Sigmoid colon (tissue), 7 donors: ENCODE data around the gene AFF4. TPM values are rescaled to one million over a fixed set of nuclear protein-coding genes. Genes with fewer than 3 reads are reported as not detected.

Experiments used
- DNase-seq: peaks from one replicate; pipeline ENCODE4 v3.0.0-alpha.2; 2019
- H3K27ac ChIP-seq, 4 donors: fragments of 200-600 bp; sonication (generic); one replicate each; pipeline ENCODE4 v1.5.1; 2016 to 2019; ENCODE audit warnings: mild to moderate bottlenecking in 1 of 4
- H3K27me3 ChIP-seq, 3 donors: fragments of 200-600 bp; sonication (generic); one replicate each; pipeline ENCODE4 v1.5.1; 2019; ENCODE audit warnings: mild to moderate bottlenecking in 1 of 3
- H3K36me3 ChIP-seq, 4 donors: fragments of 200-600 bp; sonication (generic); one replicate each; pipeline ENCODE4 v1.5.1; 2016 to 2019
- H3K4me1 ChIP-seq, 4 donors: fragments of 200-600 bp; sonication (generic); one replicate each; pipeline ENCODE4 v1.5.1; 2017 to 2019
- H3K4me3 ChIP-seq, 4 donors: fragments of 200-600 bp; sonication (generic); one replicate each; pipeline ENCODE4 v1.5.1; 2017 to 2019; ENCODE audit warnings: mild to moderate bottlenecking in 2 of 4, moderate library complexity in 1 of 4
- H3K9me3 ChIP-seq, 4 donors: fragments of 200-600 bp in 3 of 4; sonication (generic) in 3 of 4; one replicate each; pipeline versions ENCODE4 v1.5.1 to v1.6.1; 2013 to 2019
- EP300 ChIP-seq, 4 donors: sonication (generic); formaldehyde crosslinking; IDR thresholded peaks; one replicate each; pipeline ENCODE4 v1.6.1; 2017; ENCODE audit warnings: antibody characterized with exemption in 4 of 4
- POLR2A ChIP-seq, 2 donors: fragments of 450-650 bp; IDR thresholded peaks; one replicate each; pipeline ENCODE4 v1.6.1; 2016; ENCODE audit warnings: antibody characterized with exemption in 2 of 2, mild to moderate bottlenecking in 2 of 2, moderate library complexity in 2 of 2
- POLR2AphosphoS5 ChIP-seq, 4 donors: sonication (generic); formaldehyde crosslinking; IDR thresholded peaks; one replicate each; pipeline ENCODE4 v1.6.1; 2017; ENCODE audit warnings: antibody characterized with exemption in 4 of 4
- WGBS, 2 donors: extraction: QIAGEN DNeasy Blood & Tissue Kit; methylation state at CpG; one replicate each; pipeline ENCODE4 v1.1.7; 2013; 5-methylcytosine and 5-hydroxymethylcytosine counted together
- intact Hi-C: fragments of 100-400 bp; cut with DNase I; formaldehyde crosslinking; loops from one replicate; pipeline ENCODE4 v1.15.1; 2023
- polyA plus RNA-seq, 3 donors: library from polyadenylated mRNA; stranded (reverse); fragments of 200-250 nt; gene quantifications; one replicate each; pipeline ENCODE4 v1.2.3, GENCODE V29; 2013
- total RNA-seq, 4 donors: library from RNA; depleted of rRNA; stranded (reverse); fragments of >200 nt; gene quantifications; one replicate each; pipeline ENCODE4 v1.1.0, GENCODE V29; 2016
- TF ChIP-seq, protein P1 (sequence below), 4 experiments: fragments of 450-650 bp in 3 of 4; fragments of 200-600 bp in 1 of 4; IDR thresholded peaks; one replicate each; pipeline ENCODE4 v1.5.1; 2016 to 2019; ENCODE audit warnings: antibody characterized with exemption in 4 of 4, mild to moderate bottlenecking in 3 of 4, moderate library complexity in 2 of 4
- donor health status: healthy with polysubstance abuse.
- donor health status: Bipolar disorder and iron deficiency.
- donor health status: healthy.

Gene AFF4
- total and polyA plus RNA-seq, 7 donors: 9.0 to 74.0 (median 52.4) TPM

DNA sequence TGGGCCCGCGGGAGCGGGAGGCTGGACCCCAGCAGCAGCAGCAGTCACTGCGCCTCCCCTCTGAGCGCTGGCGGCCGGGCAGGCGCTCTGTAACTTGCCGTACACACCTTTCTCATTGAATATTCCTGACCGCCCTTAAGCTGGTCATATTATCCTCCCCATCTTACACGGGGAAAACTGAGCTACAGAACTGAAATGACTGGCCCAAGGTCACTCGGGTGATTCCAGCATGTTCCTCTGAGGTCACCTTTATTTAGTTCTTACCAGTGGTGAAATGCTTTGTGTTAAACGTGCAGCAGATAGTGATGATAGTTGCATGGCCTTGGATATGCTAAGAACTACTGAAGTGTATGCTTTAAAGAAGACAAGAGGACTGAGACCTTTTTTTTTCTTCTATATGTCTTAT is 96.4 kb downstream of the AFF4 start:
- TF ChIP-seq POLR2A (IDR thresholded peaks at IDR 0.05) (no peak), POLR2AphosphoS5 (IDR thresholded peaks at IDR 0.05) (no peak), EP300 (IDR thresholded peaks at IDR 0.05) (no peak)
- TF ChIP-seq, protein P1, sequence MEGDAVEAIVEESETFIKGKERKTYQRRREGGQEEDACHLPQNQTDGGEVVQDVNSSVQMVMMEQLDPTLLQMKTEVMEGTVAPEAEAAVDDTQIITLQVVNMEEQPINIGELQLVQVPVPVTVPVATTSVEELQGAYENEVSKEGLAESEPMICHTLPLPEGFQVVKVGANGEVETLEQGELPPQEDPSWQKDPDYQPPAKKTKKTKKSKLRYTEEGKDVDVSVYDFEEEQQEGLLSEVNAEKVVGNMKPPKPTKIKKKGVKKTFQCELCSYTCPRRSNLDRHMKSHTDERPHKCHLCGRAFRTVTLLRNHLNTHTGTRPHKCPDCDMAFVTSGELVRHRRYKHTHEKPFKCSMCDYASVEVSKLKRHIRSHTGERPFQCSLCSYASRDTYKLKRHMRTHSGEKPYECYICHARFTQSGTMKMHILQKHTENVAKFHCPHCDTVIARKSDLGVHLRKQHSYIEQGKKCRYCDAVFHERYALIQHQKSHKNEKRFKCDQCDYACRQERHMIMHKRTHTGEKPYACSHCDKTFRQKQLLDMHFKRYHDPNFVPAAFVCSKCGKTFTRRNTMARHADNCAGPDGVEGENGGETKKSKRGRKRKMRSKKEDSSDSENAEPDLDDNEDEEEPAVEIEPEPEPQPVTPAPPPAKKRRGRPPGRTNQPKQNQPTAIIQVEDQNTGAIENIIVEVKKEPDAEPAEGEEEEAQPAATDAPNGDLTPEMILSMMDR (IDR thresholded peaks at IDR 0.05): no peak
- peaks cover 0 to 36% (median 10%) of the 10 kb centered on the region in 4 donors for H3K36me3 ChIP-seq
- H3K4me1 ChIP-seq: peaks cover 0 to 22% (median 20%) of the 10 kb centered on the region in 4 donors
- no peak for DNase-seq
- H3K4me3 ChIP-seq: peak overlapping the region; percentile 68 to 80 (median 78)
- 1 to 2% methylated on average over 13 of the region's 13 CpGs for WGBS, 2 donors
- no peaks in the 10 kb centered on the region for H3K9me3 ChIP-seq
- no peaks in the 10 kb centered on the region for H3K27me3 ChIP-seq
- H3K27ac ChIP-seq: peak overlapping the region; percentile 90 to 93 (median 92)
- intact Hi-C loops: loop anchor here (2.0 to 10.0 kb wide), 4 partner anchors 36 to 310 kb away; partner anchors contain the start of genes AFF4, HSPA4, RAD50 and SHROOM1

DNA sequence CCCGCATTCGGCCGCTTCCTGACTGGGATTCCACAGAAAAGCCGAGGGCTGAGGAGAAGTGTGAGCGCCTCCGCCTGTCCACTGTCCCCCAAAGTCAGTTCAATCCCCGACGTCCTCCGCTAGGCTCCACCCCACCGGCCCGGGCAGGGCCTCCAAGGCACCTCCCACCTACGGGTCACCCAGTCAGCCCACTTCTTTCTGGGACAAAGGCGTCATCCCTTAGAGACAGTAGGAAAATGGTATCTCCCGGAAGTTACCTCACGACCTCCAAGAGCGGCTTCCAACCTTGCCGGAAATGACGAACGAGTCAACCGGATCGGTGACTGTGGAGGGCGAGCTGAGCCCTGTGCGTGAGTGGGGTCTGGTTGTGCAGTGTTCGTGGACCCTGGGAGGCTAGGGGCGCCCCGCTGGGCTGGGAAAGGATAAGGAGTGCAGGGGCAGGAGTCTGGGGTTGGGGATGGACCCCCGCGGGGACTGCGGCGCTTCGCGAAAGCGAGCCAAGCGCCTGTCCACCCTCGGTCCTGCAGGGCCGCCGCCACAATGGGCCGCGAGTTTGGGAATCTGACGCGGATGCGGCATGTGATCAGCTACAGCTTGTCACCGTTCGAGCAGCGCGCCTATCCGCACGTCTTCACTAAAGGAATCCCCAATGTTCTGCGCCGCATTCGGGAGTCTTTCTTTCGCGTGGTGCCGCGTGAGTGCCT is 96.9 kb downstream of the AFF4 start, which contains the start of the genes GDF9 and UQCRQ:
Gene GDF9, minus strand, starts transcription at position 128 of the 704 bp plus-strand sequence. CDS start 1,936 bp downstream, outside the sequence.
Gene UQCRQ, plus strand, starts transcription at position 301 of the 704 bp plus-strand sequence. Its CDS starts 240 bp downstream, at position 541.
- Histone ChIP-seq H3K4me1 (peaks cover 0 to 22% (median 20%) of the 10 kb centered on the region in 4 donors), H3K27me3 (no peaks in the 10 kb centered on the region), H3K9me3 (no peaks in the 10 kb centered on the region), H3K4me3 (peak within 1 kb of the TSS; percentile 68 to 80 (median 78)), H3K27ac (peak within 1 kb of the TSS; percentile 90 to 93 (median 92)), H3K36me3 (peaks cover 0 to 32% (median 10%) of the 10 kb centered on the region in 4 donors)
- TF ChIP-seq, protein P1 (IDR thresholded peaks at IDR 0.05): no peak
- TF ChIP-seq POLR2A (IDR thresholded peaks at IDR 0.05) (peak; percentile 92 to 95), POLR2AphosphoS5 (IDR thresholded peaks at IDR 0.05) (peak; percentile 97 to 98 (median 98)), EP300 (IDR thresholded peaks at IDR 0.05) (peak in 1 of 4 donors; percentile 60)
- peak; percentile 98 for DNase-seq
- intact Hi-C loops: loop anchor here (2.0 to 10.0 kb wide), 4 partner anchors 36 to 309 kb away; partner anchors contain the start of genes AFF4, HSPA4, RAD50 and SHROOM1
- WGBS, 2 donors: 0% methylated on average over 55 of the region's 55 CpGs

DNA sequence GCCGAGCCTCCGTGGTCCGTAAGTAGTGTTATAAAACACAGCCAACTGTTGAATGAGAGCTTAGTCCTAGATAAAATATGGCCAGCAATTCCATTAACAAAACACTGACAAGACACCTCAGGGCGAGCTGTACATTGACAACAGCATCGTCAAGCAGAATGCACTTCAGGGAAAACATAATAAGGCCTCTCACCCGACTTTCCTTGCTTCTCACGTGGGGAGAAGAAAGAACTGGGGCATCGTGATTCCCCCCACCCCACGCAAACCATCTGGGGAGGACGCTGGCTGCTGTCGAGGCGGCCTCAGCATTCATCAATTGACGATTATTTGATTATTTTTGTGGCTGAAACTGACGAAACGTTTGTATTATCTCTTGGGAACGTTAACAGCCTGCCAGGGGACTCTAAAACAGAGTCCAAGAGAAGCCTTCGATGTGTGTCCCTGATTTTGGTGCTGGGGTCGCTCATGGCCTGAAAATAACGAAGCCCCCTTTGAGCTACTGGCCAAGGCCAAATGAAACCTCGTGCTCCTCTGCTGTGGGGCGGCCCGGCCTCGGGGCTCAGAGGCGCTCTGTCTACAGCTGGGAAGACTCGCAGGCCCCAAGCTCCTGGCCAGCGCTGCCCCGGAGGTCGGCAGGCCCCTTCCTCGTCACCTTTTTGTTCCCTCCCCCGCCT is 97.6 kb downstream of the AFF4 start:
- WGBS, 2 donors: 38 to 40% methylated on average over 30 of the region's 30 CpGs
- peaks cover 0 to 26% (median 10%) of the 10 kb centered on the region in 4 donors for H3K36me3 ChIP-seq
- TF ChIP-seq EP300 (IDR thresholded peaks at IDR 0.05): no peak
- TF ChIP-seq POLR2A (IDR thresholded peaks at IDR 0.05): no peak
- no peak for TF ChIP-seq POLR2AphosphoS5 (IDR thresholded peaks at IDR 0.05)
- TF ChIP-seq, protein P1 (IDR thresholded peaks at IDR 0.05): no peak
- no peaks in the 10 kb centered on the region for H3K9me3 ChIP-seq
- intact Hi-C loops: loop anchor here (2.0 to 10.0 kb wide), 4 partner anchors 35 to 309 kb away; partner anchors contain the start of genes AFF4, HSPA4, RAD50 and SHROOM1
- DNase-seq: no peak
- H3K4me1 ChIP-seq: peaks cover 0 to 22% (median 20%) of the 10 kb centered on the region in 4 donors
- H3K4me3 ChIP-seq: peak overlapping the region; percentile 68 to 80 (median 78)
- H3K27ac ChIP-seq: peak overlapping the region; percentile 90 to 93 (median 92)
- H3K27me3 ChIP-seq: no peaks in the 10 kb centered on the region

DNA sequence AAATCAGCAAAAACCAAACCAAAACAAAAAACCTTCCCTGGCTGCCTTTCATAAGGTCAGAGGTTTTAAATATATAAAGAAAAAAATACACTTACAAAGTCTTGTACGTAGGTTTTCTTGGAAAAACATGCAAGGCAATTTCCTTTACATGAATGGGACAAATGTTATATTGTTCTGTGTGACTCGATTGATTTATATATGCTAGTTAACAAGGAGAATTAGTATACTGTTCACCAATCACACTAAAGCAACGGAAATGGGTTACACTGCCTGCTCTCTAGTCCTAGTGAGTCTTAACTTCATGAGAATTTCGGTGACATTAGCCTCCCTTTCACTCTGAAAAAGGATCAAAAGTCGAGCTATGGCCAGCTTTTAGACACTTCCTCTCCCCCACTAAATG is 102.7 kb downstream of the AFF4 start:
- Histone ChIP-seq H3K27ac (no peak overlapping the region), H3K9me3 (no peaks in the 10 kb centered on the region), H3K4me1 (peaks cover 0 to 3% (median 3%) of the 10 kb centered on the region in 4 donors), H3K36me3 (no peaks in the 10 kb centered on the region), H3K4me3 (no peak overlapping the region), H3K27me3 (no peaks in the 10 kb centered on the region)
- TF ChIP-seq POLR2AphosphoS5 (IDR thresholded peaks at IDR 0.05) (no peak), POLR2A (IDR thresholded peaks at IDR 0.05) (no peak)
- TF ChIP-seq, protein P1 (IDR thresholded peaks at IDR 0.05): no peak
- no peak for DNase-seq
- intact Hi-C loops: loop anchor here (10.0 kb wide), 1 partner anchor 194 kb away; the partner anchor contains the start of gene HSPA4
- 59 to 70% methylated on average over 5 of the region's 5 CpGs for WGBS, 2 donors
